Ishikawa (cell line): ENCODE data around the gene RNF8.

ENCODE experiments used
- RAD21 ChIP-seq: IDR thresholded peaks from 2 replicates; pipeline ENCODE4 v1.6.1; 2012; ENCODE audit warnings: low read depth
- TF ChIP-seq, protein P1 (sequence below): IDR thresholded peaks from 2 replicates; pipeline ENCODE4 v1.6.1; 2012; ENCODE audit warnings: low read depth, mild to moderate bottlenecking

DNA sequence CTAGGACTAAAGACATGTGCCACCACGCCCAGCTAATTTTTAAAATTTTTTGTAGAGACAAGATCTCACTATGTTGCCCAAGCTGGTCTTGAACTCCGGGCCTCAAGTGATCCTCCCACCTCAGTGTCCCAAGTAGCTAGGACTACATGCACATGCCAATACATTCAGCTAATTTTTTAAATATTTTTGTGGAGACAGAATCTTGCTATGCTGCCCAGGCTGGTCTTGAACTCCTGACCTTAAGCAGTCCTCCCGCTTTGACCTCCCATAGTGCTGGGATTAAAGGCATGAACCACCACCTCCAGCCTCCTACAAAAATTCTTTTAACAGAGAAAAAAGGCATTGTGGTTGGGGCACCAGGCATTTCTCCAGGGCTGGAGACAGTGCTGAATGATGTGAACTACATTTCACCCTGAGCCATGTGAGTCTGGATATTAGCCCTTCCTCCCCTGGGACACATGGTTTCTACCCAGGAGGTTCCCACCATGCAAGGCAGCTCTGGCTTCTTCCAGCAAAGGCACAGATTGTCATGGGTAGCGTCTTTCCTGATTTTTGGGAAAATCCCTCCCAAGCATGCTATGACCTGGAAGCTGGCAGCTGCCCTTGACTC is 42.9 kb downstream of the RNF8 start:
- TF ChIP-seq, protein P1, sequence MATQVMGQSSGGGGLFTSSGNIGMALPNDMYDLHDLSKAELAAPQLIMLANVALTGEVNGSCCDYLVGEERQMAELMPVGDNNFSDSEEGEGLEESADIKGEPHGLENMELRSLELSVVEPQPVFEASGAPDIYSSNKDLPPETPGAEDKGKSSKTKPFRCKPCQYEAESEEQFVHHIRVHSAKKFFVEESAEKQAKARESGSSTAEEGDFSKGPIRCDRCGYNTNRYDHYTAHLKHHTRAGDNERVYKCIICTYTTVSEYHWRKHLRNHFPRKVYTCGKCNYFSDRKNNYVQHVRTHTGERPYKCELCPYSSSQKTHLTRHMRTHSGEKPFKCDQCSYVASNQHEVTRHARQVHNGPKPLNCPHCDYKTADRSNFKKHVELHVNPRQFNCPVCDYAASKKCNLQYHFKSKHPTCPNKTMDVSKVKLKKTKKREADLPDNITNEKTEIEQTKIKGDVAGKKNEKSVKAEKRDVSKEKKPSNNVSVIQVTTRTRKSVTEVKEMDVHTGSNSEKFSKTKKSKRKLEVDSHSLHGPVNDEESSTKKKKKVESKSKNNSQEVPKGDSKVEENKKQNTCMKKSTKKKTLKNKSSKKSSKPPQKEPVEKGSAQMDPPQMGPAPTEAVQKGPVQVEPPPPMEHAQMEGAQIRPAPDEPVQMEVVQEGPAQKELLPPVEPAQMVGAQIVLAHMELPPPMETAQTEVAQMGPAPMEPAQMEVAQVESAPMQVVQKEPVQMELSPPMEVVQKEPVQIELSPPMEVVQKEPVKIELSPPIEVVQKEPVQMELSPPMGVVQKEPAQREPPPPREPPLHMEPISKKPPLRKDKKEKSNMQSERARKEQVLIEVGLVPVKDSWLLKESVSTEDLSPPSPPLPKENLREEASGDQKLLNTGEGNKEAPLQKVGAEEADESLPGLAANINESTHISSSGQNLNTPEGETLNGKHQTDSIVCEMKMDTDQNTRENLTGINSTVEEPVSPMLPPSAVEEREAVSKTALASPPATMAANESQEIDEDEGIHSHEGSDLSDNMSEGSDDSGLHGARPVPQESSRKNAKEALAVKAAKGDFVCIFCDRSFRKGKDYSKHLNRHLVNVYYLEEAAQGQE = no peak
- TF ChIP-seq RAD21 = no peak
